ENCODE measurements around the gene ATXN10. TPM values are rescaled to one million over a fixed set of nuclear protein-coding genes. Genes with fewer than 3 reads are reported as not detected.

Gene ATXN10
- total and polyA plus RNA-seq, 2 of the 8 experiments (the other 6 are each of a cell fraction or from before 2014, with no cell fraction given), result 134 to 210 TPM

GRCh38 chr22:45793161-45793560, 121.5 kb downstream of the ATXN10 start:
- H4K8ac ChIP-seq (ENCODE audit: extremely low read depth, insufficient read depth, low read length), result no peak overlapping the region
- no peak for FAIRE-seq
- CTCF ChIA-PET (ENCODE audit: partially characterized antibody), result interaction anchor here (0.8 to 0.9 kb wide), 3 partner anchors 10 to 66 kb away, joined by 3 to 4 read pairs (median 3); no protein-coding TSS in a partner anchor

More at GRCh38 chr22:45793161-45793560, 121.5 kb downstream of the ATXN10 start:
- no peaks in the 10 kb centered on the region for H3K23me2 ChIP-seq (ENCODE audit: low read depth, low read length)
- DNase-seq (ENCODE audit: low read depth in 1 of 2, low spot score in 2 of 2), result no peak
- no peak overlapping the region for H4K5ac ChIP-seq (ENCODE audit: insufficient read length, low read depth, low read length)
- no peak overlapping the region for H3K14ac ChIP-seq (ENCODE audit: insufficient read length)
- no peak overlapping the region for H2AFZ ChIP-seq (ENCODE audit: low read length)
- no peak overlapping the region for H2BK120ac ChIP-seq (replicated peaks; ENCODE audit: low read depth, low read length)
- H2BK20ac ChIP-seq (ENCODE audit: low read length), result no peak overlapping the region
- H2BK15ac ChIP-seq (ENCODE audit: low read length), result no peak overlapping the region
- H2AK5ac ChIP-seq (ENCODE audit: low read depth, low read length), result no peak overlapping the region
- TF ChIP-seq SP1 (IDR thresholded peaks at IDR 0.05; ENCODE audit: low read depth, low read length), result no peak
- TF ChIP-seq RXRA (IDR thresholded peaks at IDR 0.05; ENCODE audit: insufficient read depth, low read depth, low read length), result no peak
- no peak for TF ChIP-seq TAF7 (optimal IDR thresholded peaks at IDR 0.05; ENCODE audit: borderline replicate concordance, low read depth, low read length)
- no peak for TF ChIP-seq SIX5 (IDR thresholded peaks at IDR 0.05; ENCODE audit: low read depth, low read length)
- TF ChIP-seq CTCF (IDR thresholded peaks at IDR 0.05; ENCODE audit: control extremely low read depth in 1 of 3, insufficient read depth in 1 of 3, low read depth in 1 of 3, low read length in 3 of 3), result no peak
- no peak for TF ChIP-seq NRF1 (IDR thresholded peaks at IDR 0.05; ENCODE audit: low read depth, low read length)
- TF ChIP-seq MAFK (IDR thresholded peaks at IDR 0.05; ENCODE audit: low read depth, low read length), result no peak
- TF ChIP-seq TEAD4 (IDR thresholded peaks at IDR 0.05; ENCODE audit: low read depth, low read length), result no peak
- 88% methylated on average over 3 of the region's 3 CpGs; no CpG with 5 or more reads in 1 of the 2 experiments for WGBS, 2 experiments (ENCODE audit: extremely low coverage in 1 of 2, insufficient coverage in 1 of 2, insufficient read length in 1 of 2, insufficient replicate concordance in 2 of 2, low coverage in 1 of 2, low lambda C conversion rate in 2 of 2, missing lambda C conversion rate in 1 of 2)
- peaks cover 15 to 26% of the 10 kb centered on the region in 2 experiments for H3K9me3 ChIP-seq (ENCODE audit: insufficient read depth in 2 of 2, low read depth in 1 of 2, low read length in 1 of 2)
- POLR2A ChIA-PET (ENCODE audit: partially characterized antibody), result no interaction called here
- peaks cover 2% of the 10 kb centered on the region; the same call in 1 of the 2 replicates for H3K79me1 ChIP-seq (ENCODE audit: low read depth, low read length)
- no peak overlapping the region for H3K27ac ChIP-seq (ENCODE audit: low read depth, low read length)
- H3K18ac ChIP-seq (ENCODE audit: extremely low read depth, low read length), result no peak overlapping the region
- H3K56ac ChIP-seq (replicated peaks; ENCODE audit: insufficient read length, low read depth, low read length), result no peak overlapping the region
- H2BK5ac ChIP-seq (ENCODE audit: low read depth, low read length), result no peak overlapping the region
- H2BK12ac ChIP-seq (ENCODE audit: low read depth, low read length), result no peak overlapping the region
- no peak overlapping the region for H3K4me2 ChIP-seq (ENCODE audit: insufficient read depth in 1 of 2, low read depth in 2 of 2, low read length in 2 of 2)
- H3K23ac ChIP-seq (ENCODE audit: insufficient read length), result no peak overlapping the region
- H4K91ac ChIP-seq (replicated peaks; ENCODE audit: insufficient read length, low read length), result no peak overlapping the region
- no peaks in the 10 kb centered on the region for H3K27me3 ChIP-seq (replicated peaks in 1 of 4; ENCODE audit: control insufficient read depth in 3 of 4, extremely low read depth in 1 of 4, insufficient read depth in 3 of 4, low read length in 3 of 4)
- no peaks in the 10 kb centered on the region for H3K79me2 ChIP-seq (ENCODE audit: control insufficient read depth in 1 of 2, insufficient read depth in 2 of 2, low read length in 2 of 2)
- no peak overlapping the region for H3K9ac ChIP-seq (replicated peaks in 1 of 4; ENCODE audit: extremely low read depth in 1 of 4, low read depth in 3 of 4, low read length in 3 of 4)
- H3K4me3 ChIP-seq (ENCODE audit: extremely low read depth in 1 of 4, insufficient read depth in 2 of 4, low read depth in 3 of 4, low read length in 4 of 4), result no peak overlapping the region
- peaks cover 0 to 1% of the 10 kb centered on the region in 2 experiments for H4K20me1 ChIP-seq (replicated peaks in 1 of 2; ENCODE audit: control insufficient read depth in 1 of 2, insufficient read depth in 2 of 2, low read length in 2 of 2)
- no peaks in the 10 kb centered on the region for H3K4me1 ChIP-seq (replicated peaks in 1 of 4; ENCODE audit: control insufficient read depth in 3 of 4, insufficient read depth in 4 of 4, low read length in 3 of 4)
- H3K4ac ChIP-seq (replicated peaks; ENCODE audit: insufficient read length, low read depth, low read length), result no peak overlapping the region
- H3K36me3 ChIP-seq (ENCODE audit: control insufficient read depth in 2 of 4, insufficient read depth in 4 of 4, low read length in 3 of 4), result peaks cover 0 to 30% (median 12%) of the 10 kb centered on the region in 4 experiments; a peak in 3 of 8 replicates

All from H1 (cell line).